ENCODE results near the gene UGT1A1.

- TF ChIP-seq CTCF (IDR thresholded peaks at IDR 0.05; ENCODE audit: low read depth, low read length, poor library complexity, severe bottlenecking) (no peak), EZH2phosphoT487 (IDR thresholded peaks at IDR 0.05; ENCODE audit: borderline replicate concordance, low read length) (no peak)
Measured at GRCh38 chr2:233810385-233810784, 50.3 kb downstream of the UGT1A1 start.

Data from DOHH2 (cell line).